Heart left ventricle (tissue), 13 donors: Measurements from ENCODE around the gene SPIRE1.

Experiments
- POLR2A ChIP-seq, 2 donors: fragments of 450-650 bp; IDR thresholded peaks; one replicate each; pipeline ENCODE4 v1.6.1; 2017; ENCODE audit warnings: antibody characterized with exemption in 2 of 2, mild to moderate bottlenecking in 2 of 2, moderate library complexity in 2 of 2
- TF ChIP-seq, protein P1 (sequence below), 12 donors: fragments of 200-600 bp; sonication (generic) in 4 of 12; IDR thresholded peaks; one replicate each; pipeline versions ENCODE4 v1.5.0 to v1.8.0; 2018 to 2022; ENCODE audit warnings: antibody characterized with exemption in 12 of 12, mild to moderate bottlenecking in 5 of 12
- donor health status: ischemic (EF 13 %, LVEDD 7.1; RV severe dilation, severe dysfunction).
- donor health status: DM: no; HTN: yes; CAD: no.
- donor health status: DM: no; HTN: no; CAD: no.
- donor health status: ischemic (EF 25% LVEDD 6.9; RV normal size, moderate dysfunction).
- donor health status: ischemic (EF 25% LVEDD 5.7; RV mildly dilated, moderate dysfunction).
- donor health status: ischemic (EF 35%, LVEDD 5.7; RV mildly dilated, moderate dysfunction).
- donor health status: nonischemic (EF 11% LVEDD 7.7; RV severe dilation, severe dysfunction).
- donor health status: DM: yes; HTN: yes; CAD: no.
- donor health status: PGD.
- donor health status: ischemic (EF 29% LVEDD 5.4; RV normal size, mild dysfunction).
- donor health status: nonischemic (EF 23%, LVEDD 6.1; RV moderate dilation, normal function).

DNA sequence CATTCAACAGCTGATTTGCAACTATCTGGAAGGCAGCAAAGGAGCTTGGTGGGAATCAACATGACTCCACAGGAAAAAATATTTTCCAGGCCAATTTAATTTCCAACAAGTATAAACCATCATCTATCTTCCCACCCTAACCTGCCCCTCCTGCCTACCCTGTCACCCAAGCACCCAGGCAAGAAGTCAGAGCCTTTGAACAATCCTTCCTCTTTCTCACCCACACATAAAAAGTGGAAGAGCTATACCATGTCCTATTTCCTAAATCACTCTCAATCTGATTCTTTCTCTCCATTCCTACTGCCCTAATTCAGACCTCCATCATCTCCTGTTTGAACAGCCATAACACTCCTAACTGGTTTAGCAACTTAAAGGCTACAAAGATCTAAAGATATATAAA lies 12.7 kb downstream of the SPIRE1 start:
- TF ChIP-seq, protein P1, sequence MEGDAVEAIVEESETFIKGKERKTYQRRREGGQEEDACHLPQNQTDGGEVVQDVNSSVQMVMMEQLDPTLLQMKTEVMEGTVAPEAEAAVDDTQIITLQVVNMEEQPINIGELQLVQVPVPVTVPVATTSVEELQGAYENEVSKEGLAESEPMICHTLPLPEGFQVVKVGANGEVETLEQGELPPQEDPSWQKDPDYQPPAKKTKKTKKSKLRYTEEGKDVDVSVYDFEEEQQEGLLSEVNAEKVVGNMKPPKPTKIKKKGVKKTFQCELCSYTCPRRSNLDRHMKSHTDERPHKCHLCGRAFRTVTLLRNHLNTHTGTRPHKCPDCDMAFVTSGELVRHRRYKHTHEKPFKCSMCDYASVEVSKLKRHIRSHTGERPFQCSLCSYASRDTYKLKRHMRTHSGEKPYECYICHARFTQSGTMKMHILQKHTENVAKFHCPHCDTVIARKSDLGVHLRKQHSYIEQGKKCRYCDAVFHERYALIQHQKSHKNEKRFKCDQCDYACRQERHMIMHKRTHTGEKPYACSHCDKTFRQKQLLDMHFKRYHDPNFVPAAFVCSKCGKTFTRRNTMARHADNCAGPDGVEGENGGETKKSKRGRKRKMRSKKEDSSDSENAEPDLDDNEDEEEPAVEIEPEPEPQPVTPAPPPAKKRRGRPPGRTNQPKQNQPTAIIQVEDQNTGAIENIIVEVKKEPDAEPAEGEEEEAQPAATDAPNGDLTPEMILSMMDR (IDR thresholded peaks at IDR 0.05) = no peak
- TF ChIP-seq POLR2A (IDR thresholded peaks at IDR 0.05) = no peak
